Measurements from ENCODE around the gene COG7.

GRCh38 chr16:23383881-23384280, 69.1 kb downstream of the COG7 start:
- no peak for TF ChIP-seq CTCF (conservative IDR thresholded peaks at IDR 0.05; ENCODE audit: low read length)
- no peak for TF ChIP-seq EZH2phosphoT487 (IDR thresholded peaks at IDR 0.05; ENCODE audit: borderline replicate concordance)

Data from Loucy (cell line).